Activated B cell treated with CpG ODN at 0.5 μM for 24 hours (primary cell): Measurements from ENCODE around the gene AKAP1. TPM values are rescaled to one million over a fixed set of nuclear protein-coding genes. Genes with fewer than 3 reads are reported as not detected.

ENCODE experiments used
- ATAC-seq: fragments of 200-7000 bp; cut with Tn5 transposase; one replicate; pipeline ENCODE4 v1.10.0; 2021; ENCODE audit warnings: low read depth, mild to moderate bottlenecking, moderate library complexity
- CTCF ChIA-PET: fragments of 350-600 bp; sonication (Branson Sonifier 250); formaldehyde crosslinking; loops from one replicate; lab custom pipeline; 2021; ENCODE audit warnings: antibody characterized with exemption; lab: Charles Lee
- POLR2A ChIA-PET: fragments of 350-600 bp; sonication (Branson Sonifier 250); formaldehyde crosslinking; loops from one replicate; lab custom pipeline; 2021; ENCODE audit warnings: antibody characterized with exemption; lab: Charles Lee
- DNase-seq: peaks from one replicate; pipeline ENCODE4 v3.0.0; 2022
- H3K27ac Mint-ChIP-seq: one replicate; pipeline ENCODE4 v1.8.0; 2020; ENCODE audit warnings: mixed read lengths
- H3K27me3 Mint-ChIP-seq: one replicate; pipeline ENCODE4 v1.8.0; 2021; ENCODE audit warnings: mixed read lengths
- H3K36me3 Mint-ChIP-seq: one replicate; pipeline ENCODE4 v1.8.0; 2021; ENCODE audit warnings: low read depth, mixed read lengths
- H3K4me1 Mint-ChIP-seq: one replicate; pipeline ENCODE4 v1.8.0; 2021; ENCODE audit warnings: mixed read lengths
- H3K4me3 Mint-ChIP-seq: one replicate; pipeline ENCODE4 v1.8.0; 2020; ENCODE audit warnings: mild to moderate bottlenecking, mixed read lengths
- H3K9me3 Mint-ChIP-seq: one replicate; pipeline ENCODE4 v1.8.0; 2020; ENCODE audit warnings: mixed read lengths
- intact Hi-C: fragments of 100-400 bp; cut with micrococcal nuclease; formaldehyde crosslinking; loops from one replicate; pipeline ENCODE4 v1.15.1; 2024
- total RNA-seq: library from RNA; stranded (reverse); gene quantifications from 2 replicates; pipeline ENCODE4 v1.2.3, GENCODE V29; 2022
- TF ChIP-seq, protein P1 (sequence below): fragments of 200-600 bp; IDR thresholded peaks from one replicate; pipeline ENCODE4 v1.8.0; 2022; ENCODE audit warnings: antibody characterized with exemption, mild to moderate bottlenecking

Gene AKAP1
- total RNA-seq, 1 donor from 2014 or later: 22.5 TPM

DNA sequence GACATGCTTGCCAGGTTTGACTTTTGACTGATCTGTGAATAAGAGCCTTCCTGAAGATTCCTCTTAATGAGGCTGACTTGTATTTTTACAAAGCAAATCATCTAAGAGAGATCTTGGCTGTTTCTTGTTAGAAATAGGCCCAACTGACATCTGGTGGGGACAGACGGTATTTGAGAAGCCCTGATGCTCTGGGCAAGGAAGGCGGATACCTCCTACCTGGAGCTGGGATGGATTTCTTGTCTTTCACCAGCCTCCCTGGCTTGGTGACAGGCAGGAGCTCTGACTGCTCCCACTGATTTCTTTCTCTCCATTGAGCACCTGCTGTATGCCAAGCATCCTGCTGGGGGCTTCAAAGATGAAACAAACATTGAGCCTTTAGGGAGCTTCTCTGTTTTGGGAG, 40.4 kb downstream of the AKAP1 start:
- Mint-ChIP-seq H3K36me3 (peaks cover 34% of the 10 kb centered on the region), H3K27me3 (no peaks in the 10 kb centered on the region), H3K27ac (no peak overlapping the region), H3K4me1 (no peaks in the 10 kb centered on the region), H3K9me3 (no peaks in the 10 kb centered on the region), H3K4me3 (no peak overlapping the region)
- TF ChIP-seq, protein P1, sequence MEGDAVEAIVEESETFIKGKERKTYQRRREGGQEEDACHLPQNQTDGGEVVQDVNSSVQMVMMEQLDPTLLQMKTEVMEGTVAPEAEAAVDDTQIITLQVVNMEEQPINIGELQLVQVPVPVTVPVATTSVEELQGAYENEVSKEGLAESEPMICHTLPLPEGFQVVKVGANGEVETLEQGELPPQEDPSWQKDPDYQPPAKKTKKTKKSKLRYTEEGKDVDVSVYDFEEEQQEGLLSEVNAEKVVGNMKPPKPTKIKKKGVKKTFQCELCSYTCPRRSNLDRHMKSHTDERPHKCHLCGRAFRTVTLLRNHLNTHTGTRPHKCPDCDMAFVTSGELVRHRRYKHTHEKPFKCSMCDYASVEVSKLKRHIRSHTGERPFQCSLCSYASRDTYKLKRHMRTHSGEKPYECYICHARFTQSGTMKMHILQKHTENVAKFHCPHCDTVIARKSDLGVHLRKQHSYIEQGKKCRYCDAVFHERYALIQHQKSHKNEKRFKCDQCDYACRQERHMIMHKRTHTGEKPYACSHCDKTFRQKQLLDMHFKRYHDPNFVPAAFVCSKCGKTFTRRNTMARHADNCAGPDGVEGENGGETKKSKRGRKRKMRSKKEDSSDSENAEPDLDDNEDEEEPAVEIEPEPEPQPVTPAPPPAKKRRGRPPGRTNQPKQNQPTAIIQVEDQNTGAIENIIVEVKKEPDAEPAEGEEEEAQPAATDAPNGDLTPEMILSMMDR: no peak
- ATAC-seq: no peak
- ChIA-PET CTCF (no interaction called here), POLR2A (no interaction called here)
- intact Hi-C loops: no loop called here
- no peak for DNase-seq

DNA sequence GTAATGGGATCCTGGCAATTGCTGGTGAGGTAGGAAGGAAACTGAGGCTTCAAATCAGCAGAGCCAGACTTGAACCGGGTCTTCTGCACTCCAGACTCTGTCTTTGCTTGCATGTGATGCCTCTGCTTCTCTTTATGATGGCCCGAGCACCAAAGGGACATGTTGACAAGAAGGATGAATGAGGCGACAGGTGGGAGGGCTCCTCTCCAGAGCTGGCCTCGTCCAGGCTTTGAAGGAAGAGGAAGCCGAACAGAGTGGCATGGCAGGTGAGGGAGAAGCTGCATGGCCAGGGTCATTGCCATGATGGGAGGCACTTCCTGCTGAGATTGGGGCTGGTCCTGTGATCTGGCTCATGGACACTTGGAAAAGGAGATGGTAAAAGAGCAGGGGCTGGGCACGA, 40.8 kb downstream of the AKAP1 start:
- no peak overlapping the region for H3K27ac Mint-ChIP-seq
- intact Hi-C loops: no loop called here
- ChIA-PET POLR2A (no interaction called here), CTCF (no interaction called here)
- H3K36me3 Mint-ChIP-seq: peaks cover 29% of the 10 kb centered on the region
- TF ChIP-seq, protein P1: no peak
- ATAC-seq: no peak
- no peak for DNase-seq
- no peaks in the 10 kb centered on the region for H3K4me1 Mint-ChIP-seq
- H3K9me3 Mint-ChIP-seq: no peaks in the 10 kb centered on the region
- H3K4me3 Mint-ChIP-seq: no peak overlapping the region
- no peaks in the 10 kb centered on the region for H3K27me3 Mint-ChIP-seq

DNA sequence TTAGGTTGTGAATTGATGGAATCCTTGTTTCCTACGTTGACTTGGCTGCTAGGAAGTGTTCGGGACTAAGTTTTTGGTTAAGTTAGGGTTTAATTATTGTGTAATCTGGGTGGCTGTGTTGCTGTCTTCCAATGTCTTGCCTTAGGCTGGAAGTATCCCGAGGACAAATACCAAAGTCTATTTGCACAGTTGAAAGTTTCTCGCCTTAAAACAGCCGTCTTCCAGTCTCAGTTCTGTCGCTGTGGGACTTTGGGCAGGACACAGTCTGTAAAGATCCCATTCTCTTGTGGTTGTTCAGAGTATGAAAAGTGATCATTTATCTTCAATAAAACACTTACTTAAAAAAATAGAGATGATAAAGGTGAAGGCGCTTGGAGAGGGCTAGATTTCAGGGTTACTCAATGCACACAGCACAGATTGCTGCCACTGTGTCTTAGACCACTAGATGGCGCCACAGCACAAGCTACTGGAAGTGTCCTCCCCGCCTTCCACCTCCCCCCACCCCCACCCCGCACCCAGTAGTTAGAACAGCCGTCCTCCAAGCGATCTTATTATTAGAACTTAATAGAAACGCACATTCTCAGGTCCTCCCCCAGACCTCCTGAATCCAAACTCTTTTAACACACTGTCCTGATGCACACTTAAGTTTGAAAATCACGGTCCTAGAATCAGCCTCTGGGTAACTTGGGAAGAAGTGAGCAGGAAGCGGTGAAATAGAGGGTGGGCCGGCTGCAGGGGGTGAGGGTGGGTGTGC, 45.8 kb downstream of the AKAP1 start:
- ATAC-seq (peak; percentile 91), DNase-seq (peak; percentile 52)
- intact Hi-C loops: loop anchor here (1.0 to 2.0 kb wide), 8 partner anchors 112 to 982 kb away; no protein-coding TSS in a partner anchor
- Mint-ChIP-seq H3K4me3 (no peak overlapping the region), H3K27me3 (peaks cover 3% of the 10 kb centered on the region), H3K36me3 (no peaks in the 10 kb centered on the region), H3K9me3 (no peaks in the 10 kb centered on the region), H3K4me1 (peaks cover 13% of the 10 kb centered on the region), H3K27ac (no peak overlapping the region)
- TF ChIP-seq, protein P1: no peak
- ChIA-PET POLR2A (no interaction called here), CTCF (interaction anchor here (2.6 to 3.6 kb wide), 2 partner anchors 616 to 703 kb away, joined by 18 read pairs; partner anchors contain the start of gene CCDC182)

DNA sequence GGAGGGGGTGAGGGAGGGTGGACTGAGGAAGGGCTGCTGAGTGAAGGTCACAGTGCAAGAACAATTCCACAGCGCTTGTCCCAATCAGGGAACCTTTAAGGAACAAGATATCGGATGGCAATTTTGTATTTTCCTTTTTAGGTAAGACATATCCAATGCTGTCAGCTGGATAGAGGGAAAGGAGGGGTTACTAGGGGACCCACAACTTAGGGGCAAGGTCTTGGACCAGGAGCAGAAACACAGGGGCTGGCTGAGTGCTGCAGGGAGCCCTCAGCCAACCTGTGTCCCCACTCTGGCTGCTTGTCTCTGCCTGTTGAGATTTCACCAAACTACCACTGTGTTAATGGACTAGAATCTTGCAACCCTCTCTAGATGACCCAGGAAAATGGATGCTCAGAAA, 47.6 kb downstream of the AKAP1 start:
- H3K9me3 Mint-ChIP-seq: no peaks in the 10 kb centered on the region
- intact Hi-C loops: no loop called here
- peaks cover 17% of the 10 kb centered on the region for H3K4me1 Mint-ChIP-seq
- H3K27ac Mint-ChIP-seq: no peak overlapping the region
- peaks cover 8% of the 10 kb centered on the region for H3K27me3 Mint-ChIP-seq
- TF ChIP-seq, protein P1: no peak
- no peak overlapping the region for H3K4me3 Mint-ChIP-seq
- H3K36me3 Mint-ChIP-seq: no peaks in the 10 kb centered on the region
- ChIA-PET CTCF (interaction anchor here (0.8 to 1.1 kb wide), 3 partner anchors 615 to 701 kb away, joined by 4 to 5 read pairs (median 4); no protein-coding TSS in a partner anchor), POLR2A (no interaction called here)
- ATAC-seq: no peak
- no peak for DNase-seq

DNA sequence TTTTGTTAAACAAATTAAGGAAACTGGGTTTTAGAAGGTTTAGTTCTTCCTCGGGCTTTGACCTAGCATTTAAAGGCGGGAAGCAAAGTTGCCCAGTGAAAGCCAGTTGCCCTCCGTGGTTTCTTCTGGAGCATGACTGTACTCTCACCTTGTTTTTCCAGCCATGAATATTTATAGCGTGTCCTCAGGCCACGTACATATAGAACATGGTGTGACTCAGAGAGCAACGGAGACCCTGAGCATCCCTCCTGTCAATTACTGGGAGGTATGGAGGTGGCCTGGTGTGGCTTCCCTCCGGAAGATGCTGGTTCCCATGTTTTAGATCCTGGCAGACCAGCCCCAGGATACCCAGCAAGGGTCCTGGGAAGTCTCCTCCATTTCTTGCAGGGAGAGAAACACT, 48.4 kb downstream of the AKAP1 start:
- Mint-ChIP-seq H3K27me3 (peaks cover 8% of the 10 kb centered on the region), H3K4me3 (no peak overlapping the region), H3K27ac (no peak overlapping the region), H3K4me1 (peaks cover 17% of the 10 kb centered on the region), H3K9me3 (no peaks in the 10 kb centered on the region), H3K36me3 (no peaks in the 10 kb centered on the region)
- ATAC-seq (no peak), DNase-seq (no peak)
- POLR2A ChIA-PET: no interaction called here
- intact Hi-C loops: no loop called here
- TF ChIP-seq, protein P1: no peak
- CTCF ChIA-PET: interaction anchor here (0.8 to 1.1 kb wide), 3 partner anchors 614 to 700 kb away, joined by 4 to 5 read pairs (median 4); no protein-coding TSS in a partner anchor
